Heart left ventricle (tissue), 16 donors: Measurements from ENCODE around the gene EMILIN1. TPM values are rescaled to one million over a fixed set of nuclear protein-coding genes. Genes with fewer than 3 reads are reported as not detected.

Source experiments
- ATAC-seq, 4 donors: fragments of 200-7000 bp; cut with Tn5 transposase; one replicate each; pipeline ENCODE4 v1.9.1; 2020 to 2022; ENCODE audit warnings: moderate library complexity in 4 of 4, mild to moderate bottlenecking in 3 of 4, moderate number of reproducible peaks in 1 of 4
- DNase-seq, 5 donors: peaks; one replicate each; pipeline ENCODE4 v3.0.0-alpha.2; 2020
- H3K27ac ChIP-seq, 12 donors: fragments of 200-600 bp; sonication (generic) in 4 of 12; one replicate each; pipeline versions ENCODE4 v1.5.0 to v1.8.0; 2016 to 2022; ENCODE audit warnings: mild to moderate bottlenecking in 2 of 12
- H3K27me3 ChIP-seq, 9 donors: fragments of 200-600 bp; sonication (generic) in 2 of 9; one replicate each; pipeline versions ENCODE4 v1.5.1 to v1.8.0; 2016 to 2022; ENCODE audit warnings: mild to moderate bottlenecking in 3 of 9
- H3K36me3 ChIP-seq, 9 donors: fragments of 200-600 bp; sonication (generic) in 2 of 9; one replicate each; pipeline versions ENCODE4 v1.5.0 to v1.8.0; 2018 to 2022; ENCODE audit warnings: mild to moderate bottlenecking in 2 of 9
- H3K4me1 ChIP-seq, 12 donors: fragments of 200-600 bp; sonication (generic) in 4 of 12; one replicate each; pipeline versions ENCODE4 v1.5.0 to v1.8.0; 2016 to 2022; ENCODE audit warnings: mild to moderate bottlenecking in 3 of 12
- H3K4me3 ChIP-seq, 12 donors: fragments of 200-600 bp; sonication (generic) in 4 of 12; one replicate each; pipeline versions ENCODE4 v1.5.0 to v1.8.0; 2017 to 2022; ENCODE audit warnings: mild to moderate bottlenecking in 9 of 12, moderate library complexity in 4 of 12
- H3K9me3 ChIP-seq, 12 donors: fragments of 200-600 bp; sonication (generic) in 4 of 12; one replicate each; pipeline versions ENCODE4 v1.5.0 to v1.8.0; 2016 to 2022; ENCODE audit warnings: mild to moderate bottlenecking in 1 of 12
- CTCF ChIP-seq, 12 donors: fragments of 200-600 bp; sonication (generic) in 4 of 12; IDR thresholded peaks; one replicate each; pipeline versions ENCODE4 v1.5.0 to v1.8.0; 2018 to 2022; ENCODE audit warnings: antibody characterized with exemption in 12 of 12, mild to moderate bottlenecking in 5 of 12
- POLR2A ChIP-seq, 2 donors: fragments of 450-650 bp; IDR thresholded peaks; one replicate each; pipeline ENCODE4 v1.6.1; 2017; ENCODE audit warnings: antibody characterized with exemption in 2 of 2, mild to moderate bottlenecking in 2 of 2, moderate library complexity in 2 of 2
- WGBS, 4 donors: extraction: QIAGEN DNeasy Blood & Tissue Kit in 2 of 4; methylation state at CpG; one replicate each; pipeline versions ENCODE4 v1.1.5 to v1.1.7; 2013 to 2018; 5-methylcytosine and 5-hydroxymethylcytosine counted together
- intact Hi-C, 10 donors: fragments of 100-400 bp; cut with DNase I; formaldehyde crosslinking; loops; one replicate each; pipeline versions ENCODE4 v1.11.1 to v1.14.2; 2022
- polyA plus RNA-seq, 2 donors: library from polyadenylated mRNA; stranded (reverse); fragments of 200-250 nt; gene quantifications; one replicate each; pipeline ENCODE4 v1.2.3, GENCODE V29; 2013
- total RNA-seq, 9 donors: library from RNA; depleted of rRNA in 2 of 9; stranded (reverse); fragments of >200 nt in 2 of 9; fragmentation: NEBNext Ultra II Directional in 3 of 9; extraction: Animal tissue kit (Norgen Biotek cat#: 25700) in 3 of 9; gene quantifications; one replicate each; pipeline versions ENCODE4 v1.1.0 to v1.2.4, GENCODE V29; 2016 to 2023
- donor health status: ischemic (EF 13 %, LVEDD 7.1; RV severe dilation, severe dysfunction).
- donor health status: healthy with polysubstance abuse.
- donor health status: DM: no; HTN: yes; CAD: no.
- donor health status: DM: no; HTN: no; CAD: no.
- donor health status: ischemic (EF 25% LVEDD 6.9; RV normal size, moderate dysfunction).
- donor health status: ischemic (EF 25% LVEDD 5.7; RV mildly dilated, moderate dysfunction).
- donor health status: healthy.
- donor health status: DM: yes; HTN: yes; CAD: no.
- donor health status: ischemic (EF 35%, LVEDD 5.7; RV mildly dilated, moderate dysfunction).
- donor health status: nonischemic (EF 11% LVEDD 7.7; RV severe dilation, severe dysfunction).
- donor health status: DM: yes; HTN: yes; CAD: no.
- donor health status: PGD.
- donor health status: ischemic (EF 29% LVEDD 5.4; RV normal size, mild dysfunction).
- donor health status: nonischemic (EF 23%, LVEDD 6.1; RV moderate dilation, normal function).

EMILIN1 gene
- total and polyA plus RNA-seq, 11 donors, result 7.5 to 76.9 (median 21.0) TPM

- H3K36me3 ChIP-seq, result peaks cover 0 to 1% (median 0%) of the 10 kb centered on the region in 9 donors
- DNase-seq (no peak), ATAC-seq (no peak)
- peak overlapping the region in 4 of 12 donors; percentile 19 to 97 (median 52) for H3K27ac ChIP-seq
- H3K4me1 ChIP-seq, result peaks cover 0 to 82% (median 41%) of the 10 kb centered on the region in 12 donors
- H3K4me3 ChIP-seq, result no peak overlapping the region
- WGBS, 4 donors, result 77 to 80% (median 78%) methylated on average over 7 of the region's 7 CpGs
- intact Hi-C loops, result no loop called here
- no peaks in the 10 kb centered on the region for H3K27me3 ChIP-seq
- no peak for TF ChIP-seq POLR2A (IDR thresholded peaks at IDR 0.05)
- no peak for TF ChIP-seq CTCF (IDR thresholded peaks at IDR 0.05)
- H3K9me3 ChIP-seq, result no peaks in the 10 kb centered on the region
These were observed 1.2 kb upstream of the EMILIN1 start for GRCh38 chr2:27077231-27077630.

- Histone ChIP-seq H3K36me3 (peaks cover 0 to 3% (median 0%) of the 10 kb centered on the region in 9 donors), H3K4me1 (peaks cover 0 to 65% (median 31%) of the 10 kb centered on the region in 12 donors), H3K27me3 (no peaks in the 10 kb centered on the region), H3K4me3 (peak overlapping the region; percentile 41 to 74 (median 54)), H3K27ac (peak overlapping the region; percentile 69 to 97 (median 86)), H3K9me3 (no peaks in the 10 kb centered on the region)
- intact Hi-C loops, result loop anchor here in 7 of 10 donors (2.0 to 10.0 kb wide), 4 partner anchors 29 to 117 kb away; partner anchors contain the start of genes TMEM214 (in 6 of the 7) and AGBL5 (in 2 of the 7)
- 60 to 81% (median 69%) methylated on average over 10 to 14 of the region's 14 CpGs for WGBS, 4 donors
- no peak for TF ChIP-seq CTCF (IDR thresholded peaks at IDR 0.05)
- TF ChIP-seq POLR2A (IDR thresholded peaks at IDR 0.05), result no peak
- ATAC-seq (no peak), DNase-seq (peak in 1 of 5 donors; percentile 37)
These were observed 1.1 kb downstream of the EMILIN1 start for GRCh38 chr2:27079233-27080139.

GRCh38 chr2:27080140-27080469 is 1.7 kb downstream of the EMILIN1 start:
- ATAC-seq, result no peak
- 78 to 88% (median 83%) methylated on average over 7 of the region's 7 CpGs for WGBS, 4 donors

More at GRCh38 chr2:27080140-27080469, 1.7 kb downstream of the EMILIN1 start:
- H3K27ac ChIP-seq, result peak overlapping the region in 11 of 12 donors; percentile 61 to 97 (median 87)
- intact Hi-C loops, result loop anchor here in 7 of 10 donors (2.0 to 10.0 kb wide), 4 partner anchors 29 to 118 kb away; partner anchors contain the start of genes TMEM214 (in 6 of the 7) and AGBL5 (in 2 of the 7)
- DNase-seq, result no peak
- peaks cover 0 to 3% (median 0%) of the 10 kb centered on the region in 9 donors for H3K36me3 ChIP-seq
- peaks cover 0 to 65% (median 27%) of the 10 kb centered on the region in 12 donors for H3K4me1 ChIP-seq
- no peaks in the 10 kb centered on the region for H3K9me3 ChIP-seq
- H3K4me3 ChIP-seq, result peak overlapping the region in 11 of 12 donors; percentile 43 to 74 (median 55)
- no peaks in the 10 kb centered on the region for H3K27me3 ChIP-seq
- TF ChIP-seq CTCF (IDR thresholded peaks at IDR 0.05), result no peak
- TF ChIP-seq POLR2A (IDR thresholded peaks at IDR 0.05), result no peak
